Measurements from ENCODE around the gene EIF2S3. TPM values are rescaled to one million over a fixed set of nuclear protein-coding genes. Genes with fewer than 3 reads are reported as not detected.
A peak's percentile ranks its signal among the peaks of the same experiment; 100 is the strongest.

Gene EIF2S3
- total RNA-seq (2014; rRNA removed; shearing (Covaris generic)): 312 and 350 TPM in 2 replicates

DNA sequence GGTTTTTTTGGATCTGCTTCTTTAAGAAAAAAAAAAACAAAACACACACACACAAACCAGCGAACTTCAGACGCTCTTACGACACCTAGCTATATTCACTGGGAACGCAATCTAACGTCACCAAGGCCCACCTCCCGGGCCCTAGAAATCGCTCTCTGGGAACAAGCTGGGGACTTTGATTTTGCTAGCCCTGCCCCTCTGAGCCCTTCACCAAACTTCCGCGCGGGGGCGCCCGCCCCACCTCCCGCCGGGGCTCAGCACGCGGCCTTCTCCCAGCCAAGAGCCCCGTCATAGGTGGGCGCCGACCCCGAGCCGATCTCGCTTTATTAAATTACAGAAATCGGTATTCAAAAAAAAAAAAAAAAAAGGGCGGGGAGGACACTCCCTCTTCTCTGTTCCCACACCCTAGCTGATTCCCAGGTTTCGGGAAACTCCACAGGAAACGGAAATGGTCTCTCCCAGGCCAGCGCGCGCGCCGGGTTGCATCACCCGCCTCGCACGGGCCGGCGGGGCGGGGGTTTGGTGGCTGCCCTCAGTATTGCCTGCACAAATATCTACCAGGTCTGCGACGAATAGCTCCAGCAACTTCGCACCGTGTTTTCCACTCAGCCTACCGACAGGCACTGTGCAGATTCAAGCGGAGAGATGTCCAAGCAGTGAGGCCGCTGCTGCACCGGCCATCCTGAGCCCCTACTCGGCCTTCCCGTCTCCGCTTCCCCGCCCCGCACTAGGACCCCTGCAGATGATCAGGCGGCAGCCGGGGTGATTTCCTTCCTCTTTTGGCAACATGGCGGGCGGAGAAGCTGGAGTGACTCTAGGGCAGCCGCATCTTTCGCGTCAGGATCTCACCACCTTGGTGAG is at the start of gene EIF2S3:
Gene EIF2S3, plus strand, starts transcription at position 775 of the 861 bp plus-strand sequence. Its CDS starts 13 bp downstream, at position 788.
- no peak within 1 kb of the TSS for H3K4me3 ChIP-seq
- DNase-seq: peak; percentile 89 to 95
- peaks cover 8% of the 10 kb centered on the region for H3K36me3 ChIP-seq
- H3K9me3 ChIP-seq (replicated peaks): no peaks in the 10 kb centered on the region
- H3K4me1 ChIP-seq: no peaks in the 10 kb centered on the region
- peak within 1 kb of the TSS; percentile 100 for H3K27ac ChIP-seq
- no peaks in the 10 kb centered on the region for H3K27me3 ChIP-seq

DNA sequence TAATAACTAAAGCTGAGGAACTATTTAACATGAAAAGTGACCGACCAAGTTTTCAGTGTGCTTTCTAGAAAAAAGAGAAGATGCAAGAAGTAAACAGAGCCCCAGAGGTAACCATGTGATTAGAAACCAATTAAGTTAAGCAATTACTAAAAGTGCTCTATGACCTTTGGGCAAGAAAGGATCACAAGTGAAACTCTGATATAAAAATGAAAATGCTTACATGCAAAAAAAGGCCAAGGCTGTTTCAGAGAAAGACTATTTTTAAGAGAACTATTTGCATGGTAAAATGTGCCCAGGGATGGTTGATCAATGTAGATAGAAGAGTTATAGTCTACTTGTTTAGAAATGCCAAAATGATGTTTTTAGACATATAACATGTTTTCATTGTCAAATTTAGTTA is 49.7 kb upstream of the EIF2S3 start:
- Histone ChIP-seq H3K4me3 (no peak overlapping the region), H3K4me1 (no peaks in the 10 kb centered on the region), H3K36me3 (peaks cover 21% of the 10 kb centered on the region; the same call in 1 of the 2 replicates), H3K27ac (no peak overlapping the region), H3K27me3 (no peaks in the 10 kb centered on the region), H3K9me3 (replicated peaks) (no peaks in the 10 kb centered on the region)
- no peak for DNase-seq

DNA sequence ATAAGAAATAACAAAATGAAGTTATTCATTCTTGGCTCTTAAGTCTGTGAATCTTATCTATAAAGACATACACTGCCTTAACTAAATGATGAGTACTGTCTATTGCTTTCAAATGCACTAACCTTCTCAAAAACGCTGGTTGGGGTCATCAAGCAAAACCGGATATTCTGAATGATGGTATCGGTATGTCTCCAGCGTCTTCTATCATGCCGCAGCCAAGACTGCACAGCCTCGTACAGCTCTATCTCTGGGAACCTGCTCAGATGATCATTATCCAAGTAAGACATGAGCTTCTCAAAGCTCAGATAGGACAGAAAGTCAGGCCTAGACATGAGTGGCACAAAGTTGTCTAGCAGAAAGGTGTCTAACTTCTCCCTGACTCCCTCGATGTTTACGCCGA is 48.9 kb upstream of the EIF2S3 start:
- Histone ChIP-seq H3K36me3 (peaks cover 21% of the 10 kb centered on the region; the same call in 1 of the 2 replicates), H3K4me3 (no peak overlapping the region)

DNA sequence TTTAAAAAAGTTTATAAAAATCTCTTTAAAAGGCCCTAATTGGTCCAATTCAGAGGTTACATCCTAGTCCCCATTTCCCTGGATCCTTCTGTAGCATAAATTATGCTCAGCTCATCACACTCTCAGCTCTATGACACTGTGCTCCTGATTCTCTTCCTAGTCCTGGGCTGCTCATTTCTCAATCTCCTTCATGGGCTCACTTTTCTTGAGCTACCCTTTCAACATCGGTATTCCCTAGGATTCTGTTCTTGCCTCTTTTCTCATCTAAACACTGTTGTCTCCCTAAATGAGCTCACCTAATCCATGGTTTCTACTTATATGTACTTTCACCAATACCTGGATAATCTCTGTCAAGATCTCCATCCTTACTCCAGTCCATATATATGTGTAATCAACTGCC is 42.5 kb upstream of the EIF2S3 start:
- no peak for DNase-seq

More for the DNA sequence above, 48.9 kb upstream of the EIF2S3 start:
- no peak for DNase-seq
- H3K27me3 ChIP-seq: no peaks in the 10 kb centered on the region
- no peak overlapping the region for H3K27ac ChIP-seq
- H3K4me1 ChIP-seq: no peaks in the 10 kb centered on the region
- H3K9me3 ChIP-seq (replicated peaks): no peaks in the 10 kb centered on the region

DNA sequence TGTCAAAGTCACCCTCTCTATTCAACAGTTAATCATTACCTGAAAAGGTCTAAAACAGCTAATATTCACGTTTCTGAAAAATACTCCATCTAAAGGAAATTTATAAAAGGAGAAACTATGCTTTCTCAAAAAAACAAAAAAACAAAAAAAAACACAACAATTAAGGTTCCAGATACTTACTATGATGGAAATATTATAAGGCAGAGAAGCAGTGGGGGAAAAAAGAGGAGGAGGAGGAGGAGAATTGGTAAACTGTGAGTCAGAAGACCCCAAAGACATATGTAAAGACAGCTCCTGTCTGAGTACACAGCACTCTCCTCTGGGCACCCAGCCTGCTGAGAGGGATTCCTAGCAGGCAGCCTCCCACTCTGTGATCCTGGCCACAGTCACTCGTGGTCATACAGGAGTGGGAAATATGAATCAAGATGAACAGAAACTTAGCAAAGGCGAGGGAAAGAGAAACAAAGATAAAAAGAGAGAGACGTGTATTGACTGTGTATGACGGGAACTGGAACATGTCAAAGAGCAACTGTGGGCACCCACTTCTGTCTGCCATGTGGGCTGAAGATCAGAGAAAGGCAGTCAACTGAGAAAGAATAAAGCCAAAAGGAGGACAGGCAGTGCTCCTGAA is 40.3 kb upstream of the EIF2S3 start:
- no peaks in the 10 kb centered on the region for H3K9me3 ChIP-seq (replicated peaks)
- H3K4me1 ChIP-seq: no peaks in the 10 kb centered on the region
- no peaks in the 10 kb centered on the region for H3K27me3 ChIP-seq
- no peak overlapping the region for H3K4me3 ChIP-seq
- no peaks in the 10 kb centered on the region for H3K36me3 ChIP-seq
- DNase-seq: no peak
- H3K27ac ChIP-seq: no peak overlapping the region

More for the DNA sequence above, 42.5 kb upstream of the EIF2S3 start:
- no peaks in the 10 kb centered on the region for H3K4me1 ChIP-seq
- no peaks in the 10 kb centered on the region for H3K36me3 ChIP-seq
- no peak overlapping the region for H3K4me3 ChIP-seq
- H3K9me3 ChIP-seq (replicated peaks): no peaks in the 10 kb centered on the region
- no peaks in the 10 kb centered on the region for H3K27me3 ChIP-seq
- no peak overlapping the region for H3K27ac ChIP-seq

DNA sequence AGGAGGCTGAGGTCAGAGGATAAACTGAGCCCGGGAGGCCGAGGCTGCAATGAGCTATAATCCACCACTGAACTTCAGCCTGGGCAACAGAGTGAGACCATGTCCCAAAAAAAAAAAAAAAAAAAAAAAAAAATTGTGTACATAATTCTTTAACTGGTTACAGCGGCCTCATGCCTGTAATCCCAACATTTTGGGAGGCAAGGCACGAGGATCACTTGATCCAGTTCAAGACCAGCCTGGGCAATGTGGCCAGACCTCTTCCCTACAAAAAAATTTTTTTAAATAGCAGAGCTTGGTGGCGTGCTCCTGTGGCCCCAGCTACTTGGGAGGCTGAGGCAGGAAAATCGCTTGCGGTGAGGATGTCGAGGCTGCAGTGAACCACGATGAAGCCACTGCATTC is 37.1 kb upstream of the EIF2S3 start:
- no peaks in the 10 kb centered on the region for H3K4me1 ChIP-seq
- no peak overlapping the region for H3K4me3 ChIP-seq
- no peaks in the 10 kb centered on the region for H3K27me3 ChIP-seq
- no peak overlapping the region for H3K27ac ChIP-seq
- no peaks in the 10 kb centered on the region for H3K36me3 ChIP-seq
- H3K9me3 ChIP-seq (replicated peaks): no peaks in the 10 kb centered on the region
- DNase-seq: no peak

DNA sequence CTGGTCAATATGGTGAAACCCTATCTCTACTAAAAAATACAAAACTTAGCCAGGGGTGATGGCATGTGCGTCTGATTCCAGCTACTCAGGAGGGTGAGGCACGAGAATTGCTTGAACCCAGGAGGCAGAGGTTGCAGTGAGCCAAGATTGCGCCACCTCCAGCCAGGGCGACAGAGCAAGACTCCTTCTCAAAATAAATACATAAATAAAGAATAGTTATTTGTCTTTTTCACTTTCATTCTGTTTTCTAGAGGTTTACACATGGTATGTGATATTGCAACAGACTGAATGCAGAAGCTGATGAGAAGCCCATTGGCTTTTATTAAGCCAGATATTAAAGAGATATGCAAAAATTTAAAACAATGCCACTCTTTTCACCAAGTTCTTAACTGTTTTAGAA is 35.9 kb upstream of the EIF2S3 start:
- H3K27me3 ChIP-seq: no peaks in the 10 kb centered on the region
- DNase-seq: no peak
- H3K27ac ChIP-seq: no peak overlapping the region
- no peaks in the 10 kb centered on the region for H3K9me3 ChIP-seq (replicated peaks)
- H3K4me1 ChIP-seq: no peaks in the 10 kb centered on the region
- no peak overlapping the region for H3K4me3 ChIP-seq
- no peaks in the 10 kb centered on the region for H3K36me3 ChIP-seq

DNA sequence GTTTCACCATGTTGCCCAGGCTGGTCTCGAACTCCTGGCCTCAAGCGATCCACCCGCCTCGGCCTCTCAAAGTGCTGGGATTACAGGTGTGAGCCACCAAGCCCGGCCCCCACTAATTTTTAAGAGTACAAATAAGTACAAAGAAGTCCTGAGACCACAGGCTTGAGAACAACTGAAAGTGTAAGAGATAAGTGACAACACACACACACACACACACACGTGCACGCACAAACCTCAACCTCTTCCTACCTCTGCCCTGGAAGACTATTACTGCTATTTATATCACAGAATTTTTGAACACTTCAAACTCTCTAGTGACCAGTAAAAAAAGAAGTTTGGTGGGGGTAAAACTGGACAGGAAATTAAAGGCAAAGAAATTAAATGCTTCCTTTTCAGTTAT is 35.3 kb upstream of the EIF2S3 start:
- H3K27me3 ChIP-seq: no peaks in the 10 kb centered on the region
- no peaks in the 10 kb centered on the region for H3K4me1 ChIP-seq
- no peak for DNase-seq
- H3K4me3 ChIP-seq: no peak overlapping the region
- H3K9me3 ChIP-seq (replicated peaks): no peaks in the 10 kb centered on the region
- no peak overlapping the region for H3K27ac ChIP-seq
- no peaks in the 10 kb centered on the region for H3K36me3 ChIP-seq

DNA sequence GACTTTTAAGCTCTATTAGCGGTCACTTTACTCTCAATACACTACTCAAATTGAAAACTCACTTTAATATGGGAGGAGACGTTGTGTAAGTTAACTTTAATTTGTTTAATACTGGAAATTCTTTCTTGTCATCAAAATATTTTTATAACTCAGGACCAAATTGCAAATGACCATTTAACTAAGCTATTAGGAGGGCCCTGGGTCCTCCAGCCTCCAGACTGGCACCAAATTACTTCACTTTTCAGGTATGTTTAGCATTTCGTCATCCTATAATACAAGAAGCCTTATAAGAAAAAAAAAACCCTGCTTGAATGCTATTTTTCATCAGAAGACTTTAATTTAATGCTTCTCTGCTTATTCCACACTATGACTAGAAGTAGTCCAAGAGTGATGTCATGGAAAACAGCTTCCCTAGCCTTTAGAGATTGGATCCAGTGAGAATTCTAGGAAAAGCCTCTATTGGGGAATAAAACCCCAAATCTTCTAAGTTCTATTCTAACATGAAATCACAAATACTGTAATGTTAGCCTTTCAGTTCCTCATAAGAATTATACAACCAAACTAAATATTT is 34.4 kb upstream of the EIF2S3 start:
- no peak overlapping the region for H3K27ac ChIP-seq
- no peaks in the 10 kb centered on the region for H3K4me1 ChIP-seq
- H3K9me3 ChIP-seq (replicated peaks): no peaks in the 10 kb centered on the region
- no peak overlapping the region for H3K4me3 ChIP-seq
- DNase-seq: no peak
- H3K36me3 ChIP-seq: no peaks in the 10 kb centered on the region
- H3K27me3 ChIP-seq: no peaks in the 10 kb centered on the region

DNA sequence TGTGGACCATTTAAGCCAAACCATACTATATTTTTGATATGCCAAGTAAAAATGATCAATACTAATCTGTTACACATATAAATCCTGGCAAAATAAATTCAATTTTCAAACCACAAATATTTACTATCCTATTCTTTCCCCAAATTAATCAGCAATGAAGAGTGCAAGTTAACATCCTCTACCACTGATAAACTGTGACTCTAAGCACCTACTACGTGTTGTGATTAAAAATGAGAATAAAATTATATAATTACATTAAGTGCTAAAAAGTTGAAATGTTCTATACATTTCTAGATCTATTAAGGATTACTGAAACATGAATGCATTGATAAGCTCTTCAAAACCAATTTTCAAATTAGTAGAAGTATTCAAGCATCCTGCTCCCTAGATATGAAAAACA is 31.2 kb upstream of the EIF2S3 start:
- no peaks in the 10 kb centered on the region for H3K4me1 ChIP-seq
- H3K4me3 ChIP-seq: peak overlapping the region; percentile 95
- no peak for DNase-seq
- H3K36me3 ChIP-seq: no peaks in the 10 kb centered on the region
- no peaks in the 10 kb centered on the region for H3K9me3 ChIP-seq (replicated peaks)
- H3K27ac ChIP-seq: no peak overlapping the region
- no peaks in the 10 kb centered on the region for H3K27me3 ChIP-seq

DNA sequence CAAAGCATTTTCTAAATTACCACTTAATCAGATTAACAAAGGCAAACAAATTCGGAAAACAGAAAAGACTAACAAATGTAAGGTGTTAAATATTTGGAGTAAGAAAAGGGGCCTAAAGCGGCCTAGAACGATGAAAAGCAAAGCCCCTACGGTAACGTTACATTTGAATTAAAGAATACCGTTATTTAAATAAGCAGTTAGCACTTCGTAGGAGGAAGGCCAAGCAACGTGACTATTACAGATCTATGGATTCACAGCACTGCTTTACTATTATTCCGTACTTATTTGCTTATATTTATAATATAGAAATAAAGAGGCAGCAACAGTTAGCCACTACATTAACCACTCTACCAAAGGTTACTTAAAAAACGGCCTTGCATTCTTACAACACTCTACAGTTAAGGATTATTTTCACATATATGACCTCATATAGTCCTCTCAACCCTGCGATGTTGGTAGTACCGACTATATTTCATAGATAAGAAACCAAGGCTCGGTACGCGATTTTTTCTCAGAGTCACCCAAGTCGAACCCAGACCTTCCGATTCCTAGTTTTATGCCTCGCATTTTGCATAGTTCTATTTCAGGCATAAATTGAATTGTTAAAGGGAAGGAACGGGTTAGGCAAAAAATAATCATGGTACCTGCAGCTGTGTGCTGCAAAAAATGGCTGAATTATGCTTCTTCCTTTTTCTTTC is 30.6 kb upstream of the EIF2S3 start:
- Histone ChIP-seq H3K9me3 (replicated peaks) (no peaks in the 10 kb centered on the region), H3K4me3 (peak overlapping the region; percentile 95), H3K36me3 (no peaks in the 10 kb centered on the region), H3K27me3 (no peaks in the 10 kb centered on the region), H3K27ac (peak overlapping the region; percentile 95), H3K4me1 (no peaks in the 10 kb centered on the region)
- peak in 1 of 2 experiments; percentile 24 for DNase-seq

DNA sequence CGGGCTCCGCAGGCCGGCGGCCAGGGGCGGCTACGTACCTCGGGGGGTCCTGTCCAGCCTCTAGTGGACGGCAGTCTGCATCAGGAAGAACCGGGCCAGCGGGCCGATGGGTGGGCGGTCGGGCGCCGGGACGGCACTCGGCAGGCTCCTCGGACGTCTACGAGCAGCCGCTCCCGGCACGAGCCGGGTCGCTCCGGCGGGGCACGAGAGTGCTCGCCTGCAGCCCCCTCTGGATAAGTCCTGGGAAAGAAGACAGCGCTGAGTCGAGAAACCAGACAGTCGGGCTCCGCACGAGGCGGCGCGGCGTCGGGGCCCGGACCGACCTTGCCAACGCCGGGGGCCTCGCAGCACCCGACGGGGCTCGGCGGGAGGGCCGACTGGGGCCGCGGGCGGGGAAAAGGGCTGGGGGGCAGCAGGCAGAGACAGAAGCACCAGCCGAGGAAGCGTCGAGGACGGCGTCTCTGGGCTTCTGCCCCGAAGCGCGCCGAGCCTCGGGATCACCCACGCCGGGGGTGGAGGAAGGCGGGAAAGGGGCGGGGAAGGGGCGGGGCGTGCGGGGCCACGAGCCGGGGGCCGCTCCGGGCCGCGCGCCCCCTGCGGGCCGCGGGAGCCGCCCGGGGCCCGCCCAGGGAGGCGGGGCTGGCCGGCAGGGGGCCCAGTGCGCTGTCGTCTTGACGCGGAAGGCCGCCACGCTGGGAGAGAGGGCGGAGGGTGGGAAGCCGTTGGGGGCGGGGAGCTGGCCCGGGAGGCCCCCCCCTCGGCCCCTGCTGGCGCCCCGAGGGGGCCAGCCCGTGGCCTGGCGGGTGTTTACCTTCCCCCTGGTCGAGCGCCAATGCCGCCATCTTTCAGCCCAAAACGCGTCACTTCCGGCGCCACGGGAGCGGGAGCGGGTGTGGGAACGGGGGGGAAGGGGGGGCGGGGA is 29.7 kb upstream of the EIF2S3 start:
- Histone ChIP-seq H3K36me3 (no peaks in the 10 kb centered on the region), H3K27me3 (no peaks in the 10 kb centered on the region), H3K4me3 (peak overlapping the region; percentile 95), H3K4me1 (no peaks in the 10 kb centered on the region), H3K9me3 (replicated peaks) (no peaks in the 10 kb centered on the region), H3K27ac (peak overlapping the region; percentile 95)
- DNase-seq: peak; percentile 91

DNA sequence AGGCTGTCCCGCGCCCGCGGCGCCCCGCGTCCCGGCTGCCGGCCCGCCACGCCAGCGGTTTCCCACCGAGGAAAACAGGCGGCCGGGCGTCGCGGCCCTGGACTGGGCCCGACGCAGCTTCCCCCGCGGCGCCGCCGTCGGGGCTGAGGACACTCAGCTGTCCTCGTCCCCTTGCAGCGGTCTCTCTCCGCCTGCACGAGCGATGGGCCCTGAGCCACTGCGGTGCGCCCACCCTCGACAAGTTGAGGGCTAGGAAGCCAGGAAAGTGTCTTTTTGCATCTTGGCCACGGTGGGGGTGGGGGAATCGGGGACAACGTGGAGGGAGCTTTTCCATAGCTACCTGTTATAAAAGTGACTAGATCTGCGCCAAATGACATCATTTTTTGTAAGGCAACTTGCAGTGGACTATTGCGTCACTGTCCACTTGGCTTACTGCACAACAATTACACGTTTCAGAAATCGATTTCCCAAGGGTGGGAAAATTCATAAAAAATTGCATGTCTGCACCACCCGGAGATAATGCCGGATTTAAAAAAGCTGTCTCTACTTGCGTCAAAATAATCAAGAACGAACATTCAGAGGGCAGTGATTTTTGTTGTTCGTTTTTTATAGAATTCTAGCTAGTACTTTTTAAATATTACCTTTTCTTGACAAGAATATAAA is 28.9 kb upstream of the EIF2S3 start:
- no peaks in the 10 kb centered on the region for H3K36me3 ChIP-seq
- no peaks in the 10 kb centered on the region for H3K9me3 ChIP-seq (replicated peaks)
- no peaks in the 10 kb centered on the region for H3K27me3 ChIP-seq
- H3K27ac ChIP-seq: peak overlapping the region; percentile 95
- no peaks in the 10 kb centered on the region for H3K4me1 ChIP-seq
- H3K4me3 ChIP-seq: peak overlapping the region; percentile 95
- DNase-seq: no peak

All from SJCRH30 (cell line).